Stomach (tissue), 9 donors: ENCODE measurements around the gene ANTXRL. TPM values are rescaled to one million over a fixed set of nuclear protein-coding genes. Genes with fewer than 3 reads are reported as not detected.

Experiments
- DNase-seq, 2 donors: peaks; one replicate each; pipeline versions ENCODE4 v3.0.0 to v3.0.0-alpha.2; 2013 to 2019
- H3K27ac ChIP-seq, 5 donors: fragments of 200-600 bp in 4 of 5; sonication (generic) in 4 of 5; one replicate each; pipeline ENCODE4 v1.5.1; 2013 to 2019; ENCODE audit warnings: mild to moderate bottlenecking in 1 of 5, moderate library complexity in 1 of 5
- H3K27me3 ChIP-seq, 3 donors: fragments of 200-600 bp; sonication (generic); one replicate each; pipeline ENCODE4 v1.5.1; 2017 to 2019; ENCODE audit warnings: mixed run types in 1 of 3
- H3K36me3 ChIP-seq, 4 donors: fragments of 200-600 bp; sonication (generic); 1 replicate in 3 of 4; 2 replicates in 1 of 4; pipeline ENCODE4 v1.5.1; 2016 to 2019
- H3K4me1 ChIP-seq, 4 donors: fragments of 200-600 bp; sonication (generic); one replicate each; pipeline ENCODE4 v1.5.1; 2016 to 2019
- H3K4me3 ChIP-seq, 4 donors: fragments of 200-600 bp; sonication (generic) in 3 of 4; one replicate each; pipeline ENCODE4 v1.5.1; 2016 to 2019; ENCODE audit warnings: mild to moderate bottlenecking in 1 of 4
- H3K9me3 ChIP-seq, 4 donors: fragments of 200-600 bp; sonication (generic); one replicate each; pipeline ENCODE4 v1.5.1; 2016 to 2019
- CTCF ChIP-seq, 7 experiments: fragments of 450-650 bp in 4 of 7; fragments of 200-600 bp in 3 of 7; sonication (generic) in 3 of 7; IDR thresholded peaks; one replicate each; pipeline ENCODE4 v1.5.1; 2016 to 2019; ENCODE audit warnings: antibody characterized with exemption in 7 of 7, control low read depth in 2 of 7, mild to moderate bottlenecking in 1 of 7
- EP300 ChIP-seq: sonication (generic); formaldehyde crosslinking; IDR thresholded peaks from one replicate; pipeline ENCODE4 v1.6.1; 2017; ENCODE audit warnings: antibody characterized with exemption
- POLR2A ChIP-seq, 4 donors: fragments of 450-650 bp; IDR thresholded peaks; one replicate each; pipeline ENCODE4 v1.6.1; 2016; ENCODE audit warnings: antibody characterized with exemption in 4 of 4, control low read depth in 2 of 4, mild to moderate bottlenecking in 1 of 4, moderate library complexity in 1 of 4
- POLR2AphosphoS5 ChIP-seq, 3 donors: sonication (generic); formaldehyde crosslinking; IDR thresholded peaks; one replicate each; pipeline ENCODE4 v1.6.1; 2016; ENCODE audit warnings: antibody characterized with exemption in 3 of 3
- WGBS, 5 donors: extraction: QIAGEN DNeasy Blood & Tissue Kit in 3 of 5; methylation state at CpG; one replicate each; pipeline versions ENCODE4 v1.1.5 to v1.1.7; 2013 to 2018; 5-methylcytosine and 5-hydroxymethylcytosine counted together
- intact Hi-C: fragments of 100-400 bp; cut with DNase I; formaldehyde crosslinking; loops from one replicate; pipeline ENCODE4 v1.15.1; 2023; ENCODE audit warnings: low total_unique reads
- polyA plus RNA-seq, 3 donors: library from polyadenylated mRNA; stranded (reverse); fragments of 200-250 nt; gene quantifications; one replicate each; pipeline ENCODE4 v1.2.3, GENCODE V29; 2013
- total RNA-seq, 5 donors: library from RNA; depleted of rRNA; stranded (reverse); fragments of >200 nt; gene quantifications; one replicate each; pipeline versions ENCODE4 v1.1.0 to v1.2.3, GENCODE V29; 2014 to 2016
- donor health status: healthy with polysubstance abuse.
- donor health status: Bipolar disorder and iron deficiency.
- donor health status: healthy.

Gene ANTXRL
- total and polyA plus RNA-seq, 8 donors: not detected

GRCh38 chr10:46305079-46305818 lies 18.5 kb downstream of the ANTXRL start:
- Histone ChIP-seq H3K4me3 (no peak overlapping the region), H3K27me3 (no peaks in the 10 kb centered on the region), H3K36me3 (no peaks in the 10 kb centered on the region), H3K4me1 (no peaks in the 10 kb centered on the region), H3K27ac (no peak overlapping the region), H3K9me3 (no peaks in the 10 kb centered on the region)
- WGBS, 5 donors: 70 to 83% (median 77%) methylated on average over 10 of the region's 10 CpGs
- TF ChIP-seq CTCF (IDR thresholded peaks at IDR 0.05) (no peak), EP300 (no peak), POLR2AphosphoS5 (IDR thresholded peaks at IDR 0.05) (no peak), POLR2A (IDR thresholded peaks at IDR 0.05) (no peak)
- DNase-seq: no peak
- intact Hi-C loops: no loop called here

DNA sequence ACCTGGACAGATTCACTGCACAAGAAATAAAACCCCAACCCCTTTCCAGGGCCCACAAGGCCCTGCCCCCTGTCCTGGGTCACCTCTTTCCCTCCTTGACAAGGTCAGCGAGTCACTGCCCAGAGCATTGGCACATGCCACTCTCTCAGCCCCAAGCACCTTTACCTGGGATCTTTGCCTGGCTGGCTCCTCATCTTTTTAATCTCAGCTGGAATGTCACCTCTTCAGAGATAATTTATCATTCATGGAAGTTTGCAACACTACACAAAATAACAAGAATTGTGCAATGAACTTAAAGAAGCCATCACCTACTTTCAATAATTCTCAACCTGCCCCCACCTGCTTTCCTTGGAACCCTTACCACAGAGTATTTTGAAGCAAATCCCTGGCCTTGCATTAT lies 19.2 kb downstream of the ANTXRL start:
- DNase-seq: no peak
- no peak overlapping the region for H3K4me3 ChIP-seq
- no peaks in the 10 kb centered on the region for H3K9me3 ChIP-seq
- no peaks in the 10 kb centered on the region for H3K36me3 ChIP-seq
- TF ChIP-seq POLR2AphosphoS5 (IDR thresholded peaks at IDR 0.05) (no peak), CTCF (IDR thresholded peaks at IDR 0.05) (no peak), POLR2A (IDR thresholded peaks at IDR 0.05) (no peak), EP300 (no peak)
- 71 to 100% (median 89%) methylated on average over 1 of the region's 1 CpG for WGBS, 5 donors
- H3K27ac ChIP-seq: no peak overlapping the region
- H3K4me1 ChIP-seq: no peaks in the 10 kb centered on the region
- no peaks in the 10 kb centered on the region for H3K27me3 ChIP-seq
- intact Hi-C loops: no loop called here

- no peak overlapping the region for H3K4me3 ChIP-seq
- H3K9me3 ChIP-seq: no peaks in the 10 kb centered on the region
- H3K27ac ChIP-seq: no peak overlapping the region
- no peak for TF ChIP-seq EP300
- no peak for TF ChIP-seq CTCF (IDR thresholded peaks at IDR 0.05)
- no peak for TF ChIP-seq POLR2AphosphoS5 (IDR thresholded peaks at IDR 0.05)
- TF ChIP-seq POLR2A (IDR thresholded peaks at IDR 0.05): no peak
- no peaks in the 10 kb centered on the region for H3K4me1 ChIP-seq
- WGBS, 5 donors: 81 to 94% (median 88%) methylated on average over 5 of the region's 5 CpGs
- peak in 1 of 2 donors; percentile 20 for DNase-seq
- intact Hi-C loops: no loop called here
- H3K36me3 ChIP-seq: no peaks in the 10 kb centered on the region
- H3K27me3 ChIP-seq: no peaks in the 10 kb centered on the region
Observed at GRCh38 chr10:46306516-46307184, 19.9 kb downstream of the ANTXRL start.

DNA sequence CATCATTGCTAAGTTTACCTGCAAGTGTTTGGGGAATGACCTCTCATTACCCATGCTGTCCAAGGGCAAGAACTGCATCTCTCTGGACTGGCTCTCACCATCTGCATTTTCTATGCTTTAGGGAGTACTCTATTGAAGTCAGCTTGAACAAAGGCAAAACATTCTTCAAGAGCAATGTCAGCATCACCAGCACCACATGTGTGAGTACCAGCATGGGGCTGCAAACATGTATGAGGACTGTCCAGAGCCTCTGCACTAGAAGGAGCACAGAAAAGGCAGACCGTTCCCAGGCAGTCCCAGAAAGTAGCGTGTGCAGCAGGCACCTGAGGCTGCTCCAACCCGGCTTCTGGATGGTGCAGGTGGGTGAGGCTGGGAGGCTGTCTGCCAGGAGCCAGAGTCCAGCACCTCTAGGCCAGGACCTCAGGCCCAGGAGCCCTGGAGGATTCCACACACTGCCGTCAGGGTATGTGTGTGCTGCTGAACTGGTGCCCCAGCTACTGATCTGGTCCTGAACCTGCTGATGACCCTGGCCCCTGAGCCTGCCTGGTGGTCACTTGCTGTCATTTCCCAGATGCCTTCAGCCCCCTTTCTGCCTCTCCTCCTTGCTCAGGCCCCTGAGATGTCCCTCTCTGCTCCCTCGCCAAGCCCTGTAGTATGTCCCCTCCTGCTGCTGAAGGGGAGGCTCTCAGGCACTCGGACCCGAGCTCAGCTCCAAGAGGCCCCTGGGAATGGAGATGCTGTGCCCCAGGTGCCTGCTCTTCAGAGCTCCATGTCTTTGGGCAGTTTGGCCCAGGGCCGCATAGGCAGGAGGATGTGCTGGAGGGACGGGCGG lies 20.7 kb downstream of the ANTXRL start:
- intact Hi-C loops: no loop called here
- DNase-seq: no peak
- no peak overlapping the region for H3K27ac ChIP-seq
- 92 to 98% (median 92%) methylated on average over 4 to 10 of the region's 10 CpGs for WGBS, 5 donors
- H3K4me1 ChIP-seq: no peaks in the 10 kb centered on the region
- TF ChIP-seq EP300 (no peak), POLR2A (IDR thresholded peaks at IDR 0.05) (no peak), CTCF (IDR thresholded peaks at IDR 0.05) (no peak), POLR2AphosphoS5 (IDR thresholded peaks at IDR 0.05) (no peak)
- no peaks in the 10 kb centered on the region for H3K27me3 ChIP-seq
- H3K4me3 ChIP-seq: no peak overlapping the region
- no peaks in the 10 kb centered on the region for H3K9me3 ChIP-seq
- H3K36me3 ChIP-seq: no peaks in the 10 kb centered on the region
